ENCODE results near the gene TPK1.

GRCh38 chr7:144408121-144408520 lies 427.7 kb downstream of the TPK1 start:
- TF ChIP-seq POLR2AphosphoS5 (IDR thresholded peaks at IDR 0.05) (no peak), CTCF (IDR thresholded peaks at IDR 0.05) (no peak), EP300 (IDR thresholded peaks at IDR 0.05) (no peak)

All from gastroesophageal sphincter (tissue), 3 donors.